ENCODE measurements around the gene DDX42.
"Not testable (repeated sequence)": the region's sequence is repeated elsewhere in the genome, so short reads cannot be mapped to it uniquely, and the experiment has no call there.

DDX42 gene

DNA sequence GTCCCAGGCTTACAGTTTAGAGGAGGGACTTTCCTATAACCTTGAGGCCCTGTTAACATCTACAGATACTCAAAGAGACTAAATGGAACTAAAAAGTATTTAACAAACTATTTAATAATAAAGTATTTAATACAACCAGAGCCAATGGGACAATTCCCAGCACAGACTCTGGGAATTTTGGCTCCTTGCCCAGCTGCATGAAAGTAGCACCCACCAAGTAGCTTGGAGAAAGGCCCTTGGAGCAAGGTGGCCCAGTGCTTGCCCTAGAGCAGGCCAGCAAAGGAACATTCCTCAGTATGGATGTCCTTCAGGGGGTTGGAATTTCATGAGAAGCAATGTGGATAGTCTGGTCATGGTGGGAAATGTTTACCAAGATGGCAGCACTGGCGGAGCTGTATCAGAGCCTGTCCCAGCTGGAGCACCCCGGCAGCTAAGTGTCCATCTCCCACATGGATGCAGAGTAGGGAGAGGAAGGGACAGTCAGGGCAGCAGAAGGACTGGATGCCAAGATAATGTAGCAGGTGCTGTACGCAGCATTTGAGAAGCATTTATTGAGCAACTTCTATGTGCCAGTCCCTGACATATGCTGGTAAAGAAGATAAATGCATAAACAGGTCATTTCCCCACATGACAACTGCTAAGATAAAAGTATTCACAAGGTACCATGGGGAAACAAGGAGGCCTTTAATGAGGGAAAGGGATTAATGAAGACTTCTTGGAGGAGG, 73.7 kb downstream of the DDX42 start:
- Histone ChIP-seq H3K27ac (no peak overlapping the region), H3K4me3 (no peak overlapping the region)

DNA sequence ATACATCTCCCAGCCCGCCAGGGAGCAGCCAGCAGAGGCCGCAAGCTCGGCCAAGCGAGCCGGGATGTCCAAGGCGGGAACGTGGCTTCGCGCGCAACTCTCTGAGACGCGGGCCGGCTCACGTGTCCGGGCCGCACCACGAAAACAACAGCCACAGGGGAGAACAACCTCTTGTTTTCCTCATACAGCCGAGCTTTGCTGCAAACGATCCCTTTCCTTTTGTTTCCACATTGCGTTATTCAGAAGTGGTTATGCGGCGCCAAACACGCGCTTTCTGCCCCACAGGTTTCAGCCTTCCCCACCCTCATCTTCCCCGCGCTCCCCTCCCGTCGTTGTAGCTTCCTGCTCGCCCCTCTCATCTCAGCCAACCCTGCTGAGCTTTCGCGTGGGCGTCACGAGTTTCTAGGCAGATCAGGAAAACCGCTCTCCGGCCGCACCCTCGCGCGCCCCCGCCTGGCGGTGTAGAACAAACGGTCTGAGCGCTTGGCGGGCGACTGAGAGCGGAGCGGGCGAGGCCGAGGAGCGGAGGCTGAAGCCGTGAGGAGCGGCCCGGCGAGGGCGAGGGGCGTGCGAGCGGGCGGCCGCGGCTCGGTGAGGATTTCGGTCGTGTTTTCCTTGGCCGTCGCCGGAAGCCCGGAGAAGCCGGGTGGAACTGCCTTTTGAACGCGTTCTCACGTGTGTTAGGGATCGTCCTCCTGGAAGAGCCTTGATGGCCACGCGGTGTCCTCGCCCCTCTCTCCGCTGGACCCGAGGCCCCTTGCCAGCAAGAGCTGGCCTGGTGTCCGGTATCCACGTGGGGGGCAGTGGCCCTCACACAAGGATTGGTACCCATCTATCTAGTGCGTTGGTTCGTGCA, 75.1 kb downstream of the DDX42 start:
- peak overlapping the region in 6 of 7 experiments; percentile 4 to 24 (median 18) for H3K4me3 ChIP-seq
- H3K27ac ChIP-seq, result peak overlapping the region in 18 of 21 experiments; percentile 39 to 84 (median 72)

DNA sequence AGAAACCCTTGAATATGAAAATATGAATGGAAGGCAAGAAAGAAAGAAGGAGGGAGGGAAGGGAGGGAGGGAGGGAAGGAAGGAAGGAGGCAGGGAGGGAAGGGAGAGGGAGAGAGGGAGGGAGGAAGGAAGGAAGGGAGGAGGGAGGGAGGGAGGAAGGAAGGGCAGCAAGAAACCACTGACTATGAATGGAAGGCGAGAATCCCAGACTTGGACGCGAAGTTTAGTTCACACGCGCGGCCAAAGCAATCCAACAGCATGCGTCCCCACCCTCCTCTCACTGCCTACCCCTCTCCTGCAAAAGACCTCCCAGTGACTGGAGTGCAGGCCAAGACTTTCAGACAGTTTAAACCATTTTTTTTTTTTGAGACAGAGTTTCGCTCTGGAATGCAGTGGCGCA, 76.4 kb downstream of the DDX42 start:
- no peak overlapping the region for H3K4me3 ChIP-seq
- H3K27ac ChIP-seq, result no peak overlapping the region

DNA sequence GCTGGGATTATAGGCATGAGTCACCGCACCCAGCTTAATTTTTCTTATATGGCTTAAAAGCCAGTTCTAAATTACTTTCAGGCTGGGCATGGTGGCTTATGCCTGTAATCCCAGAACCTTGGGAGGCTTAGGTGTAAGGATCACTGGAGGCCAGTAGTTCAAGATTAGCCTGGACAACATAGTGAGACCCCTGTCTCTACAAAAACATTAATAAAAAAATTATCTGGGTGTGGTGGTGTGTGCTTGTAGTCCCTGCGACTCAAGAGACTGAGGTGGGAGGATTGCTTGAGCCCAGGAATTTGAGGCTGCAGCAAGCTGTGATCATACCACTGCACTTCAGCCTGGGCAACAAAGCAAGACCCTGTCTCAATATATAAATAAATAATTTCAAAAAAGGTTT, 79.3 kb downstream of the DDX42 start:
- H3K27ac ChIP-seq, result no peak overlapping the region
- H3K4me3 ChIP-seq, result no peak overlapping the region

DNA sequence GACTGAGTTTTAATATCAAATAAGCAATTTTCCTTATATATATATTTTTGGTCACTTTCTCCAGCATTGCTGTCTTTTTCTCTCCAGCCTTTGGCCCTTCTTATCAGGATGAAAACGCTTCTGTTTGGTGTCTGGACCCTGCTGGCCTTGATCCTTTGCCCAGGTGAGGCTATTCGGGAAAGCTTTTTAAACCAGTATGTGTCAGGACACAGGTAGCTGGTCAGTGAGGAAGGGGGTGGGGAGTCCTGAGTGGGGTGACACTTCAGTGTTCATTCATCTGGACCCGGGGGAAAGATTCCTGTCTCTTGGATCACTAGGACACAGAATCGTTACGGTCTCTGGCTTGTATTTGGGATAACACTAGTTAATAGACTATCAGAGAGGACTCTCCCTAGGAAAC, 80.7 kb downstream of the DDX42 start:
- no peak overlapping the region for H3K4me3 ChIP-seq
- no peak overlapping the region for H3K27ac ChIP-seq

DNA sequence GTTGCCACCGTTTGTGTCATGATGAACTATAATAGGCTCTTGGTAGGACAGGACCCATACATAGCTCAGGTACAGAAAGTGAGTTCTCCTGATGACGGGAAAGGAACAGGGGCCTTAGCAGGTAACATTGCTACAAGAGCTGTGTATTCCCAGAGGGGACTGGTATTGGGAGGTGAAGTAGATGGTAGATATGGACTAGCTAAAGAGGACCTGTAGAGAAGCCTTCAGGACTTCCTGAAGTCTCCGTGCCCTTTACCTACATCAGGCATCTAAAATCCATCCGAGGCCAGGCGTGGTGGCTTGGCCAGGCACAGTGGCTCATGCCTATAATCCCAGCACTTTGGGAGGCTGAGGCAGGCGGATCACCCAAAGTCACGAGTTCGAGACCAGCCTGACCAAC, 81.2 kb downstream of the DDX42 start:
- Histone ChIP-seq H3K4me3 (no peak overlapping the region), H3K27ac (no peak overlapping the region)

DNA sequence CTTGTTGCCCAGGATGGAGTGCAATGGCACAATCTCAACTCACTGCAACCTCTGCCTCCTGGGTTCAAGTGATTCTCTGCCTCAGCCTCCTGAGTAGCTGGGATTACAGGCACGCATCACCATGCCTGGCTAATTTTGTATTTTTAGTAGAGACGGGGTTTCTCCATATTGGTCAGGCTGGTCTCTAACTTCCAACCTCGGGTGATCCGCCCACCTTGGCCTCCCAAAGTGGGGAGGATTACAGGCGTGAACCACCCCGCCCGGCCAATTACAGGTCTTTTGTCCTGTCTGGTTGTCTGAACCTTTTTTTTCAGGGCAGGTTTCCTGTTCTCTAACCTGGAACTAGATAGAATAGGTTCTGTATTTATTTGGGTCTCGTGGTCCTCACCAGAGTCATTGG, 82.5 kb downstream of the DDX42 start:
- H3K4me3 ChIP-seq, H3K27ac ChIP-seq: not testable (repeated sequence)

DNA sequence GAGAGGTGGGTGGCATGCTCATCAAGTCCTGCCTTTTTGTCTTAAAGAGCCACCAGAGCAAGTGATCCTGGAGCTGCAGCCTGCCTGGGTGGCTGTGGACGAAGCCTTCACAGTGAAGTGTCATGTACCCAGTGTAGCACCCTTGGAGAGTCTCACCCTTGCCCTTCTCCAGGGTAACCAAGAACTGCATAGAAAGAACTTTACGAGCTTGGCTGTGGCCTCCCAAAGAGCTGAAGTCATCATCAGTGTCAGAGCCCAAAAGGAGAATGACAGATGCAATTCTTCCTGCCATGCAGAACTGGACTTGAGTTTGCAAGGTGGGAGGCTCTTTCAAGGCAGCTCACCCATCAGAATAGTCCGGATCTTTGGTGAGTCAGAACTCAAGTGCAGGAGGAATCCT, 85.3 kb downstream of the DDX42 start:
- H3K27ac ChIP-seq, result no peak overlapping the region
- H3K4me3 ChIP-seq, result no peak overlapping the region

DNA sequence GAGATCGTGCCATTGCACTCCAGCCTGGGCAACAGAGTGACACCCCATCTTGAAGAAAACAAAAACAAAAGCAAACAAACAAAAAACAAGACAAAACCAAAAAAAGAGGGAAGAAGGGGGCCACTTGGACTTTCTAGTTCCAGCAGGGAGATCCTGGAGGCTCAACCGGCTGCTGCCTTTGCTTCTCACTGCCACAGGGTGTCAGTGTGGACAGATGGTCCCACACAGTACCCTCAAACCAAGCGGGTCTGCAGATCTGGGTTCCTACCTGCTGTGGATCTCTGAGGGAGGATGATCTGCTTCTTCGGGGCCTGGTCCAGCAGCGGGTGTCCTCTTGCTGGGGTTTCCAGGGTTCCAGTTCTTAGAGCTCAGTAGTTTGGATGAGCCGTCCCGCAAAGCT, 92.7 kb downstream of the DDX42 start:
- not testable (repeated sequence) for H3K27ac ChIP-seq, H3K4me3 ChIP-seq

Measured in skin epidermis (tissue), 12 donors.